Left kidney (tissue), 8 donors: ENCODE measurements around the gene CRHR1. TPM values are rescaled to one million over a fixed set of nuclear protein-coding genes. Genes with fewer than 3 reads are reported as not detected.
A peak's percentile ranks its signal among the peaks of the same experiment; 100 is the strongest.
"Not testable (repeated sequence)": the region's sequence is repeated elsewhere in the genome, so short reads cannot be mapped to it uniquely, and the experiment has no call there.

ENCODE experiments used
- DNase-seq: peaks from one replicate; pipeline ENCODE4 v3.0.0-alpha.2; 2013
- long read RNA-seq, 8 donors: transcript quantifications; one replicate each; lab custom pipeline, GENCODE V29; 2026
- polyA plus RNA-seq: library from polyadenylated mRNA; unstranded; fragments of 120-200 nt; gene quantifications from one replicate; pipeline ENCODE4 v1.2.1, GENCODE V29; 2013; ENCODE audit not compliant: insufficient read length

Gene CRHR1
- 0.47 TPM for polyA plus RNA-seq
- long read RNA-seq, donor 1: 0 reads
- long read RNA-seq, donor 2: 0 reads
- long read RNA-seq, donor 3: 0 reads
- long read RNA-seq, donor 4: 0 reads
- long read RNA-seq, donor 5: 0 reads
- long read RNA-seq, donor 6: 0 reads
- long read RNA-seq, donor 7: 0 reads
- long read RNA-seq, donor 8: 0 reads

DNA sequence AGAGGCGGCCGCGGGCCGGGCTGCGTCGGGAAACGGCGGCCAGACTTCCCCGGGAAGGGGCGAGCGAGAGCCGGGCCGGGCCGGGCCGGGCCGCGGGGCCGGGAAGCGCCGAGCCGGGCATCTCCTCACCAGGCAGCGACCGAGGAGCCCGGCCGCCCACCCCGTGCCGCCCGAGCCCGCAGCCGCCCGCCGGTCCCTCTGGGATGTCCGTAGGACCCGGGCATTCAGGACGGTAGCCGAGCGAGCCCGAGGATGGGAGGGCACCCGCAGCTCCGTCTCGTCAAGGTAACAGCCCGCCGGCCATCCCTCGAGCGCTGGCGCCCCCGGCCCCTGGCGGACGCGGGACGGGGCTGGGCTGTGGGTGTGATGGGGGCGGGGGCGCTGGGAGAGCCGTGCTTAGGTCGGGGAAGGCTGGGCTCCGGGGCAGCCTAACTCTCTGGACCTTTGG, at the start of gene CRHR1:
Gene CRHR1 (plus strand): TSS at position 28 of the 448 bp plus-strand sequence. CDS start 225 bp downstream, at position 253.
- DNase-seq: no peak

DNA sequence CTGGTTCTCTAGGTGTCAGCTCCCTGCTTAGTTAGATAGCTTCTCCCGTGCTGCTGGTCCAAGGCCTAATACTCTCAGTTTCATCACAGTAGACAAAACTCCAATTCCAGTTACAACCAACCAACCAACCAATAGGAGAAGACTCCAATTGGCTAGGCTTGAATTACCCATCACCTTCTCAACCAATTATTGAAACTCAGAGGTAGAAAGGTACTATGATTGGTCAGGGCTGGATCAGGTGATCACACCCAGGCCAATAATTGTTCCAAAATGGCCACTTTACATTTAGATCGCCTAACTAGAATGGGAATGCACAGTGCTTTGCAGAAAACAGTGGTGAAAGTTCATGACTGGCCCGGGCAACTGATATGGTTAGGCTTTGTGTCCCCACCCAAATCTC, 49.5 kb upstream of the CRHR1 start:
- no peak for DNase-seq

- no peak for DNase-seq
Measured at GRCh38 chr17:45735488-45735887, 48.6 kb upstream of the CRHR1 start.

GRCh38 chr17:45739786-45740185, 44.3 kb upstream of the CRHR1 start:
- no peak for DNase-seq

GRCh38 chr17:45740553-45741330, 43.4 kb upstream of the CRHR1 start:
- DNase-seq: peak; percentile 33

GRCh38 chr17:45742251-45742650, 41.9 kb upstream of the CRHR1 start:
- DNase-seq: peak; percentile 26

GRCh38 chr17:45743626-45744326, 40.3 kb upstream of the CRHR1 start:
- no peak for DNase-seq

GRCh38 chr17:45744826-45745225, 39.3 kb upstream of the CRHR1 start:
- not testable (repeated sequence) for DNase-seq

DNA sequence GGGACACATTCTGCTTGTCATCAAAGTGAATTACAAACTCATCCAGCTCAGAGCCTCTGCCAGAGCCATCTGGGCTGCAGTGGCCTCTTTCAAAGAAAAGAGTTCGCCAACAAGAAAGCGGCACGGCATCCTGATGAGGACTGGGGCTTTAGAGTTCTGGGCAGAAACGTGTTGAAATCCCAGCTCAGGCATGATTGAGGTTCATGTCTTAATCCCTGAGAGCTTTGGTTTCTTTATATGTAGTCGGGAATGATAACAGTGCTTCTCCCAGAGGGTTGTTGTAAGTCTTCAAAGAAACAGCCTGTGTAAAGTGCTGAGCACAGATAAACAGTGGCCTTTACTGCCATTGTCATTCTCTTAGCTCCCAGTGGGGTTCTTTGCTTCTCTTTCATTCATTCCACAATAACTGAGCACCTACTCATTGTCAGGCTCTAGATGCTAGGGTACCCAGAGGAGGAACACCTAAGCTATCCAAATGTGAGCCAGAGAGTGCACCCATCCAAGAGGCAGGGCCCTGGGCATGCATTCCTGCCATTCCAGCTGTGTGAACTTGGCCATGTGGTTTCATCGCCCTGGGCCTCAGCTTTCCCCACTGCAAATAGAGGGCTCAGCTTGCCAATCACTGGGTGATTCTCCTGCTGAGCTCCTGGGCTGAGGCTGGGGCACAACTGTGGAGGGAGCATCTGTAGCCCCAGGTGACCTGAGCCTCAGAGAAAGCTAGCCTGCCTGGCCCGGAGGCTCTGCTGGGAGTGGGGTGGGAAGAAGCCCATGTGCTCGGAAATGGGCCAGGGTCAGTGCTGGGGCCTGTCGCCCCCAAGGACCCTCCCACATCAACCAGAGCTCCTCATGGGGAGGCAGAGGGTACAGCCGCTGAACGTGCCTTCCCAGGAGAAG, 38.3 kb upstream of the CRHR1 start:
- no peak for DNase-seq

GRCh38 chr17:45747911-45748310, 36.2 kb upstream of the CRHR1 start:
- no peak for DNase-seq

GRCh38 chr17:45748731-45749310, 35.3 kb upstream of the CRHR1 start:
- DNase-seq: no peak

DNA sequence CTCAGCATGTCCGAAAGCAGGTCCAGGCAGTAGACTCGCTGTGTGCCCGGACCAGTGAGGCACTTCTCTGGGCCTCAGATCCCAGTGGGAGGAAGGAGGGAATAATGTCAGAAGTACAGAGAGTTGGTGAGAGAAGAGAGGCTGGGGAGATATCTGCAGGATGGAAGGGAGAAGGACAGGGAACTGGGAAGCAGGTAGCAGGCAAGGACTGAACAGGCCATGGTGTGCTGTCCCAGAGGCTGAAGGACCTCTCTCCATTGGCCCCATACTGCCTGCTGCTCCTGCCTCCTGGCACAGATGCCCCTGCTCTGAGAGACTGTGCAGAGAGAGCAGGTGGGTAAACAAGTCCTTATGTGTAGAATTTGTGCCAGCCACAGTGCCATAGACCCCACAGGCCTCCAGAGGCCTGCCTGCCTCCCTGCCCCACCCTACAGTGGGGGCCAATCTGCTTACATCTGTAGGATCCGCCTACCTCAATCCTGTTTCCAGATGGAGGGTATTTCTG, 34.2 kb upstream of the CRHR1 start:
- DNase-seq: no peak

- no peak for DNase-seq
Measured at GRCh38 chr17:45750779-45751440, 33.2 kb upstream of the CRHR1 start.

GRCh38 chr17:45751466-45751865, 32.7 kb upstream of the CRHR1 start:
- DNase-seq: no peak

DNA sequence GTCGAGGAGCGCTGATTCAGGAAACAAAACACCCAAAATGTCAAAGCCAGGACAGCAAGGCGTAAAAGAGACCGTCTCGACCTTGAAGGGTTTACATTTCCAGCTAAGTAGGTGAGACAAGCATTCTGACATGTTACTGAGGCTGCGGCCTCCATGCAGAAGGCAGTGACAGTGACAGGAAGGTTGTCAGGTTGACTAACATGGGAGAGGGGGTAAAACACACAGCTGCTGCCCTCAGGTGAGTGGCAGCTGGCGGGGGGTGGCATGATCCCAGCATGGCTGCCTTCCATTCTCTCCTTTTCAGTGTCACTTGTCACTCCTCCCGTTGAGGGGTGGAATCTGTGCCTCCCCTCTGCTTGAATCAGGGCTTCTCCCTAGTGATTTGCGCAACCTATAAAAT, 31.9 kb upstream of the CRHR1 start:
- DNase-seq: no peak

- no peak for DNase-seq
Measured at GRCh38 chr17:45753645-45754225, 30.4 kb upstream of the CRHR1 start.

GRCh38 chr17:45755050-45755449, 29.1 kb upstream of the CRHR1 start:
- DNase-seq: no peak

- DNase-seq: peak; percentile 6
Measured at GRCh38 chr17:45756266-45756991, 27.7 kb upstream of the CRHR1 start.

DNA sequence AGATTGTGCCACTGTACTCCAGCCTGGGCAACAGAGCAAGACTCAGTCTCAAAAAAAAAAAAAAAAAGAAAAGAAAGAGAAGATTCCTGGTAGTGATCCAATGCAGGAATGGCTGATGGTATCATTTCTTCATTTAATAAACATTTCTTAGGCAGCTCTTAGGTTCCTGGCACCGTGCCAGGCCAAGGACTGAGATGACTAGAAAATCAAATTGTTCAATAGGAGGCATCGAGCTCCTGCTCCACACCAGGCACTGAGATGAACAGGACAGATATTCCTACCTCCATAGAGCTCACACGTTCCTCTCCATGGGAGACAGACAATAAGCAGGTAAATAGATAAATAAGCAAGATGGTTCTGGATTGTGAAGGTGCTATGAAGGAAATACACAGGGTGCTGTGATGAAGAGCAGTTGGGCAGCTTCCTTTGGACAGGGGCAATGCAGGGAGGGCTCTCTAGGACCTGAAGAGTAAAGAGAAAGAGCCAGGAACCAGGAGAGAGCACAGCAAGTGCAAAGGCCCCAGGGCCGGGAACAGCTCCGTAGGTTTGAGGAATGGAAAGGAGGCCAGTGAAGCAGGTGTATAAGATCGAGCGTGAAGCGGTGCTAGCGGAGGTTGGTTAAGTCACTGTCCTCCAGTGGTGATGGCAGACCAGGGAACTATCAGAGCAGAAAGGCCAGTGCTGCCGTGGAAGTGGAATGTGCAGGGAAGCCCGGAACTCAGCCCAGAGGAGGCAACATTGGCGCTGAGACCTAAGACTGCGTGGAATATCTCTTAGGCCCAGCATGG, 26.5 kb upstream of the CRHR1 start:
- no peak for DNase-seq
